Esophagus squamous epithelium (tissue), 5 donors: Measurements from ENCODE around the gene PRR14. TPM values are rescaled to one million over a fixed set of nuclear protein-coding genes. Genes with fewer than 3 reads are reported as not detected.

Source experiments
- DNase-seq: peaks from one replicate; lab custom pipeline; 2025; lab: John Stamatoyannopoulos, UW
- H3K27ac ChIP-seq, 4 donors: fragments of 200-600 bp; sonication (generic); one replicate each; pipeline ENCODE4 v1.5.1; 2016 to 2019; ENCODE audit warnings: mild to moderate bottlenecking in 1 of 4
- H3K27me3 ChIP-seq, 4 donors: fragments of 200-600 bp; sonication (generic); 1 replicate in 3 of 4; 2 replicates in 1 of 4; pipeline versions ENCODE4 v1.5.1 to v1.6.0; 2017 to 2021; ENCODE audit warnings: antibody characterized with exemption in 1 of 4
- H3K36me3 ChIP-seq, 3 donors: fragments of 200-600 bp; sonication (generic); one replicate each; pipeline ENCODE4 v1.5.1; 2016 to 2019
- H3K4me1 ChIP-seq, 3 donors: fragments of 200-600 bp; sonication (generic); one replicate each; pipeline ENCODE4 v1.5.1; 2017 to 2019
- H3K4me3 ChIP-seq, 4 donors: fragments of 200-600 bp; sonication (generic); 1 replicate in 3 of 4; 2 replicates in 1 of 4; pipeline ENCODE4 v1.5.1; 2016 to 2019; ENCODE audit warnings: mild to moderate bottlenecking in 2 of 4, moderate library complexity in 1 of 4
- H3K9me3 ChIP-seq, 3 donors: fragments of 200-600 bp; sonication (generic); one replicate each; pipeline ENCODE4 v1.5.1; 2016 to 2019
- POLR2A ChIP-seq, 4 donors: fragments of 450-650 bp; IDR thresholded peaks; one replicate each; pipeline ENCODE4 v1.6.1; 2017; ENCODE audit warnings: antibody characterized with exemption in 4 of 4, mild to moderate bottlenecking in 4 of 4, moderate library complexity in 3 of 4
- WGBS, 2 donors: methylation state at CpG; one replicate each; pipeline ENCODE4 v1.1.5; 2018; 5-methylcytosine and 5-hydroxymethylcytosine counted together
- intact Hi-C: fragments of 100-400 bp; cut with DNase I; formaldehyde crosslinking; loops from one replicate; pipeline ENCODE4 v1.15.0; 2022
- total RNA-seq, 4 donors: library from RNA; depleted of rRNA; stranded (reverse); fragments of >200 nt; gene quantifications; one replicate each; pipeline ENCODE4 v1.1.0, GENCODE V29; 2016
- TF ChIP-seq, protein P1 (sequence below), 6 experiments: fragments of 450-650 bp in 4 of 6; fragments of 200-600 bp in 2 of 6; sonication (generic) in 2 of 6; IDR thresholded peaks; one replicate each; pipeline ENCODE4 v1.5.1; 2016 to 2019; ENCODE audit warnings: antibody characterized with exemption in 6 of 6, mild to moderate bottlenecking in 4 of 6, moderate library complexity in 4 of 6
- donor health status: DM: yes; HTN: yes; CAD: no.

PRR14 gene
- total RNA-seq, 4 donors from 2014 or later: 16.6 to 21.8 (median 20.3) TPM

DNA sequence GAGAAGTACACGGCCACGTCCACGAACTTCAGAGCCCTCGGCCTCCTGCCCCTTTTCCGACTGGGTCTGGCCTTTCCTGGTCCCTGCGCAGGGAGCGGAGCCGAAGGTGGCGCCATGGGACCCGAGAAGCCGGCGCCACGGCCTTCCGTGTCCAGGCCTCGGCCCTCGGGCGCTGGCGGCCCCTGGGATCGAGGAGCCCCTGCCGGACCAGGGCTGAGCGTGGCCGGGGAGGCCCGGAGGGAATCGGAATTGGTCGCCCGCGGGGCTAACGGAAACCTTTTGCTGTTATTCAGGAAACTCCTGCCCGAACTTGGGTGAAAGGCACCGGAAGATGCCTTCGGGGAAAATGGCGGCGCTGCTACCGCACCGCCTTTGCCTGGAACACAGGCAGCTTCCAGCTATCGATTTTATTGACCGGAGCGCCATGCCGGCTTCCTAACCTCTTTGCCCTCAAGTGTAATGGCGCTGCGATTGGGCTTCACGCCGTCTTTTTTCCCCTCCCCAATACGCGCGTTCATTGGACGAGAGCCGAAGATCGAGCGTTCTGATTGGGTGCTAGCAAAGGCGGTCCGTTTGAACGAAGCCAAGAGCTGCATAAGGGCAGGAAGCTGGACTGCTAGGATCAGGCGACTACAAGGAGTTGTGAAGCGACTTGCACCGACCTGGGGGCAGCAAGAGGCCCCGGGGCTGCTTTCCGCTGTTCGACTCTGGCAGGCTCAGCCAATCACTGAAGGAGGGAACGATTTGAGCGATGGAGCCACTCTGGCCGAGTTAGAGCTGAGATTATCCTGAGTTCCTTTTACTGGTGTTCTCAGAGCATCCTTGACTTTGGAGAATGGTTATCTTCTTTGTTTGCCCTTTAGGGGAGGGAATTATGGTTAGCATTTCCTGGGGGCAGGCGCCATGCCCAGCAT, 40.6 kb upstream of the PRR14 start, which contains the start of gene ZNF689:
Gene ZNF689 (minus strand): TSS at position 464 of the 914 bp plus-strand sequence. CDS start 348 bp downstream, at position 116.
- H3K4me3 ChIP-seq: peak within 1 kb of the TSS; percentile 71 to 99 (median 90)
- no peaks in the 10 kb centered on the region for H3K27me3 ChIP-seq
- peak; percentile 49 for DNase-seq
- no peaks in the 10 kb centered on the region for H3K9me3 ChIP-seq
- H3K36me3 ChIP-seq: peaks cover 0 to 33% (median 5%) of the 10 kb centered on the region in 3 donors
- TF ChIP-seq POLR2A (IDR thresholded peaks at IDR 0.05): peak in 2 of 4 donors; percentile 39 to 57
- TF ChIP-seq, protein P1, sequence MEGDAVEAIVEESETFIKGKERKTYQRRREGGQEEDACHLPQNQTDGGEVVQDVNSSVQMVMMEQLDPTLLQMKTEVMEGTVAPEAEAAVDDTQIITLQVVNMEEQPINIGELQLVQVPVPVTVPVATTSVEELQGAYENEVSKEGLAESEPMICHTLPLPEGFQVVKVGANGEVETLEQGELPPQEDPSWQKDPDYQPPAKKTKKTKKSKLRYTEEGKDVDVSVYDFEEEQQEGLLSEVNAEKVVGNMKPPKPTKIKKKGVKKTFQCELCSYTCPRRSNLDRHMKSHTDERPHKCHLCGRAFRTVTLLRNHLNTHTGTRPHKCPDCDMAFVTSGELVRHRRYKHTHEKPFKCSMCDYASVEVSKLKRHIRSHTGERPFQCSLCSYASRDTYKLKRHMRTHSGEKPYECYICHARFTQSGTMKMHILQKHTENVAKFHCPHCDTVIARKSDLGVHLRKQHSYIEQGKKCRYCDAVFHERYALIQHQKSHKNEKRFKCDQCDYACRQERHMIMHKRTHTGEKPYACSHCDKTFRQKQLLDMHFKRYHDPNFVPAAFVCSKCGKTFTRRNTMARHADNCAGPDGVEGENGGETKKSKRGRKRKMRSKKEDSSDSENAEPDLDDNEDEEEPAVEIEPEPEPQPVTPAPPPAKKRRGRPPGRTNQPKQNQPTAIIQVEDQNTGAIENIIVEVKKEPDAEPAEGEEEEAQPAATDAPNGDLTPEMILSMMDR (IDR thresholded peaks at IDR 0.05): no peak
- WGBS, 2 donors: 0 to 1% methylated on average over 8 to 16 of the region's 63 CpGs
- intact Hi-C loops: no loop called here
- H3K4me1 ChIP-seq: peaks cover 4 to 25% (median 8%) of the 10 kb centered on the region in 3 donors
- H3K27ac ChIP-seq: peak within 1 kb of the TSS; percentile 86 to 96 (median 94)

DNA sequence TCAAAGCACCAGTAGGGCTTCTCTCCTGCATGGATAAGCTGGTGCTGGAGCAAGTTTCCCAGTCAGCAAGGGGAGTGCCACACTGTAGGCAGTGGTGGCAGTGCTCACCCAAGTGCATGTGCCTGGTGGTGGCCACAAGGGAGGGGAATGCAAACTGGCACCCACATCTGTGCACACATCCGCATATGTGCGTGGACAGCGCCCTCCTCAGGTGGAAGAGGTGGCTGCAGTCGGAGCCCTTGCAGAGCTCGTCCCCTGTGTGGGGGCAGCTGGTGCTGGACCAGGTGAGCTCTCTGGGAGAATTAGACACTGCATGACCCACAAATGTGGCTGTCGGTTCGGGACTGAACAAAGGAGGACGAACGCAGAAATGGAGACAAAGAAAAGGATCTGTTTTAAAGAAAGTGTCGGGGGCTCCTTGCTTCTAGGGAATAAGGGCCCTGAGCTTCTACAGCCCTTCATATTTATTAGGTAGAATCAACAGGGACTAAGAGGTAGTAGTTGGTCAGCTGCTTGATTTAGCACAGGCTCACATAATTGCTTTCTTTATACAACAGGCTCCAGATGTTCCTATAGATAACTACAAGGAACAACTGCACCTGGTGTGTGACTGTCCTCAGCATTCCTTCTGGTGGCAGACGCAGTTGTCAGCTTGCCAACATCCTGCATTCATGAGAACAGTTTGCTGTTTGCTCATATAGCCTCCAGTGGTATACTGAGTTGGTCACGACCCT, 35.2 kb upstream of the PRR14 start:
- 53 to 64% methylated on average over 9 to 12 of the region's 12 CpGs for WGBS, 2 donors
- TF ChIP-seq, protein P1 (IDR thresholded peaks at IDR 0.05): peak in 5 of 6 experiments; percentile 28 to 74 (median 41)
- no peak for TF ChIP-seq POLR2A (IDR thresholded peaks at IDR 0.05)
- intact Hi-C loops: no loop called here
- Histone ChIP-seq H3K4me3 (no peak overlapping the region), H3K27ac (no peak overlapping the region), H3K36me3 (no peaks in the 10 kb centered on the region), H3K4me1 (peaks cover 0 to 5% (median 3%) of the 10 kb centered on the region in 3 donors), H3K27me3 (no peaks in the 10 kb centered on the region), H3K9me3 (no peaks in the 10 kb centered on the region)
- DNase-seq: no peak

DNA sequence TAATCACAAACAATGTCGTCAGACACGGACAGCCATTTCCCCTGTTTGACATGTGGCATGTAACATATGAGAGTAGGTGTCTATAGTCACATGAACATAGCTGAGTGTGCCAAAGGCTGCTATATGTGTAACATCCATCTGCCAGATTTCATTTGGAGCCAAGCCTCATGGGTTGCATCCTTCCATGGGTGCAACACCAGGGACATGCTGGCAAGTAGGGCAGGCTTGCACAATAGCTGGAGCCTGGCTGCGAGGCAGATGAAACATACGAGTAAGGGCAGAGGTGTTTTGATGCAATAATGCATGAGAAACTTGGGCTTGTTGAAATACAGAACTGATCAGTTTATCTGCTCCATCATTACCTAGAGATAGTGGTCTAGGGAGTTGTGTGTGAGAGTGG, 31.6 kb upstream of the PRR14 start:
- Histone ChIP-seq H3K36me3 (no peaks in the 10 kb centered on the region), H3K4me3 (no peak overlapping the region), H3K27ac (no peak overlapping the region), H3K4me1 (no peaks in the 10 kb centered on the region), H3K27me3 (no peaks in the 10 kb centered on the region), H3K9me3 (no peaks in the 10 kb centered on the region)
- 64 to 69% methylated on average over 4 of the region's 4 CpGs for WGBS, 2 donors
- TF ChIP-seq, protein P1 (IDR thresholded peaks at IDR 0.05): no peak
- TF ChIP-seq POLR2A (IDR thresholded peaks at IDR 0.05): no peak
- intact Hi-C loops: no loop called here
- no peak for DNase-seq

DNA sequence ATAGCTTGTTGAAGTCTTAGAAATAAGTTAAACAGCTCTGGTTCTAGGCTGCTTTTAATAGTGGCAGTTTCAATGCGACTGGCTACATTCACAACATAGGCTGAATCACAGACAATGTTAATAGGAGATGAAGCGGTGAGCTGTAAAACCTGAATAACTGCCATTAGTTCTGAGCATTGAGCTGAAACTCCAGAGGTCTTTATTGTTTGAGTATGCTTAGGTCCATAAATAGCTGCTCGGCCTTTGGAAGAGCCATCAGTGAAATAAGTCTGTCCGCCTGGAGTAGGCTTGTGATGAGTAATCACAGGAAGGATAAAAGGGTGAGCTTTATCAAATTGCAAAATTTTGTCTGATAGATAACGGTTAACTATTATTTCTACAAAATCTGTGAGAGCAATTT, 31.1 kb upstream of the PRR14 start:
- DNase-seq: no peak
- H3K36me3 ChIP-seq: no peaks in the 10 kb centered on the region
- intact Hi-C loops: no loop called here
- no peaks in the 10 kb centered on the region for H3K27me3 ChIP-seq
- TF ChIP-seq POLR2A (IDR thresholded peaks at IDR 0.05): no peak
- TF ChIP-seq, protein P1 (IDR thresholded peaks at IDR 0.05): no peak
- H3K27ac ChIP-seq: no peak overlapping the region
- H3K9me3 ChIP-seq: no peaks in the 10 kb centered on the region
- H3K4me3 ChIP-seq: no peak overlapping the region
- 69 to 78% methylated on average over 5 of the region's 5 CpGs for WGBS, 2 donors
- H3K4me1 ChIP-seq: no peaks in the 10 kb centered on the region
